Neuronal stem cell (in vitro differentiated cells): ENCODE measurements around the gene KCNT2.

Experiments used
- DNase-seq: peaks from one replicate; pipeline ENCODE4 v3.0.0-alpha.2; 2013; ENCODE audit warnings: low spot score
- H2AFZ ChIP-seq: one replicate; pipeline ENCODE4 v1.6.1; 2013; ENCODE audit warnings: mild to moderate bottlenecking, low read length, inconsistent platforms
- H2AK5ac ChIP-seq: 2 replicates; pipeline ENCODE4 v1.6.1; 2013; ENCODE audit warnings: low read depth, mild to moderate bottlenecking, inconsistent platforms, low read length, moderate library complexity, mixed read lengths
- H2BK120ac ChIP-seq: 2 replicates; pipeline ENCODE4 v1.6.1; 2013; ENCODE audit warnings: low read depth, mild to moderate bottlenecking, inconsistent platforms, low read length, moderate library complexity, mixed read lengths
- H2BK12ac ChIP-seq: one replicate; pipeline ENCODE4 v1.6.1; 2013; ENCODE audit warnings: low read length, inconsistent platforms
- H2BK15ac ChIP-seq: 2 replicates; pipeline ENCODE4 v1.6.1; 2013; ENCODE audit warnings: mild to moderate bottlenecking, low read length, inconsistent platforms, mixed read lengths
- H2BK5ac ChIP-seq: one replicate; pipeline ENCODE4 v1.6.1; 2013; ENCODE audit warnings: inconsistent platforms, mild to moderate bottlenecking, low read length, moderate library complexity
- H3K14ac ChIP-seq: one replicate; pipeline ENCODE4 v1.6.1; 2013; ENCODE audit warnings: low read length, inconsistent platforms
- H3K18ac ChIP-seq: 2 replicates; pipeline ENCODE4 v1.6.1; 2013; ENCODE audit warnings: low read length, inconsistent platforms
- H3K23ac ChIP-seq: 2 replicates; pipeline ENCODE4 v1.6.1; 2013; ENCODE audit warnings: low read depth, mild to moderate bottlenecking, mixed read lengths, low read length, inconsistent platforms; ENCODE audit not compliant: poor library complexity
- H3K27ac ChIP-seq: replicated peaks from 3 replicates; pipeline ENCODE4 v1.5.1; 2013; ENCODE audit warnings: low read length, inconsistent platforms
- H3K27me3 ChIP-seq, 3 experiments: 2 replicates each; pipeline ENCODE4 v1.6.1; 2013; ENCODE audit warnings: low read length in 3 of 3, mild to moderate bottlenecking in 2 of 3, inconsistent platforms in 1 of 3, low read depth in 1 of 3, mixed read lengths in 1 of 3, moderate library complexity in 1 of 3; ENCODE audit not compliant: control insufficient read depth in 3 of 3, insufficient read depth in 3 of 3
- H3K36me3 ChIP-seq, 2 donors: replicated peaks in 1 of 2; 2 replicates each; pipeline ENCODE4 v1.6.1; 2013; ENCODE audit warnings: low read length in 2 of 2; ENCODE audit not compliant: control insufficient read depth in 2 of 2, insufficient read depth in 2 of 2
- H3K4ac ChIP-seq: 2 replicates; pipeline ENCODE4 v1.6.1; 2013; ENCODE audit warnings: inconsistent platforms, mild to moderate bottlenecking, low read length, moderate library complexity
- H3K4me1 ChIP-seq, 2 donors: 1 replicate in 1 of 2; 2 replicates in 1 of 2; pipeline ENCODE4 v1.6.1; 2013; ENCODE audit warnings: low read length in 2 of 2, low read depth in 1 of 2; ENCODE audit not compliant: control insufficient read depth in 2 of 2, insufficient read depth in 1 of 2
- H3K4me2 ChIP-seq: one replicate; pipeline ENCODE4 v1.6.1; 2013; ENCODE audit warnings: mild to moderate bottlenecking, low read length, inconsistent platforms; ENCODE audit not compliant: insufficient read depth, poor library complexity, severe bottlenecking
- H3K4me3 ChIP-seq, 2 donors: 2 replicates each; pipeline ENCODE4 v1.5.1; 2013; ENCODE audit warnings: low read length in 2 of 2, mild to moderate bottlenecking in 2 of 2, inconsistent platforms in 1 of 2, moderate library complexity in 1 of 2
- H3K79me1 ChIP-seq: one replicate; pipeline ENCODE4 v1.6.1; 2013; ENCODE audit warnings: low read depth, mild to moderate bottlenecking, inconsistent platforms, low read length, moderate library complexity
- H3K9ac ChIP-seq: one replicate; pipeline ENCODE4 v1.6.1; 2013; ENCODE audit warnings: mild to moderate bottlenecking, low read depth, low read length, inconsistent platforms; ENCODE audit not compliant: poor library complexity
- H3K9me3 ChIP-seq, 2 donors: replicated peaks in 1 of 2; 2 replicates each; pipeline versions ENCODE3 to v1.6.1; 2013; ENCODE audit warnings: low read length in 2 of 2, mild to moderate bottlenecking in 2 of 2, inconsistent platforms in 1 of 2, low read depth in 1 of 2, mixed read lengths in 1 of 2, moderate library complexity in 1 of 2; ENCODE audit not compliant: control insufficient read depth in 2 of 2, insufficient read depth in 1 of 2
- H4K8ac ChIP-seq: one replicate; pipeline ENCODE4 v1.6.1; 2013; ENCODE audit warnings: low read depth, mild to moderate bottlenecking, inconsistent platforms, low read length, moderate library complexity
- H4K91ac ChIP-seq: one replicate; pipeline ENCODE4 v1.6.1; 2013; ENCODE audit warnings: low read length, low read depth, mild to moderate bottlenecking, inconsistent platforms; ENCODE audit not compliant: poor library complexity
- WGBS, 2 donors: extraction: QIAGEN DNeasy Blood & Tissue Kit; methylation state at CpG; one replicate each; pipeline ENCODE4 v1.1.7; 2013; ENCODE audit warnings: missing lambda C conversion rate in 2 of 2, mixed read lengths in 1 of 2; ENCODE audit not compliant: insufficient read length in 2 of 2, insufficient replicate concordance in 1 of 2; ENCODE audit errors: extremely low coverage in 2 of 2; 5-methylcytosine and 5-hydroxymethylcytosine counted together

KCNT2 gene

DNA sequence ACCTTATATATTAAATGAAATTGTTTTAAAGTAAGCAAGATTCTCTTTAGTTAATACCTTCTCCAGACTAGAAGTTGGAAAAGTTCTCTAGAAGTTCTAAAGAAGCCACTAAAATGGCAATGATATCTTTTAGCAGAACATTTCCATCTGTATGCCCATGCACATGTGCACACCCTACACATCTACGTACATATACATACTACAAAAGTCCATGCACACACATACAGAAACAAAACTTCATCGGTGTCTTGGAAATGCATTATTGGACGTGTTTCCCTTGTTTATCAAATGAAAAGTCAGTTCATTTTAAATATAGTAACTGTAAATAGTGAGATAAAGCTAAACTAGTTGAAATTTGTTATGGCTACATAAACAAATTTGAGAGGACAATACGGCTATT, 114.4 kb downstream of the KCNT2 start:
- no peak overlapping the region for H3K27ac ChIP-seq
- H2BK15ac ChIP-seq: no peak overlapping the region
- no peak overlapping the region for H2BK120ac ChIP-seq
- no peaks in the 10 kb centered on the region for H3K27me3 ChIP-seq
- no peak overlapping the region for H3K9ac ChIP-seq
- DNase-seq: no peak
- H2BK12ac ChIP-seq: no peak overlapping the region
- WGBS, 2 donors: no CpG with 5 or more reads among the region's 4 CpGs
- no peak overlapping the region for H4K91ac ChIP-seq
- no peak overlapping the region for H3K4me2 ChIP-seq
- H3K4me3 ChIP-seq: no peak overlapping the region
- H3K36me3 ChIP-seq: peaks cover 0 to 13% of the 10 kb centered on the region in 2 donors
- no peak overlapping the region for H3K18ac ChIP-seq
- H3K9me3 ChIP-seq: no peaks in the 10 kb centered on the region
- no peak overlapping the region for H3K23ac ChIP-seq
- H3K4me1 ChIP-seq: no peaks in the 10 kb centered on the region
- no peak overlapping the region for H2AFZ ChIP-seq
- no peak overlapping the region for H4K8ac ChIP-seq
- H2AK5ac ChIP-seq: no peak overlapping the region
- H3K4ac ChIP-seq: no peak overlapping the region
- no peak overlapping the region for H3K14ac ChIP-seq
- H2BK5ac ChIP-seq: no peak overlapping the region
- no peaks in the 10 kb centered on the region for H3K79me1 ChIP-seq

DNA sequence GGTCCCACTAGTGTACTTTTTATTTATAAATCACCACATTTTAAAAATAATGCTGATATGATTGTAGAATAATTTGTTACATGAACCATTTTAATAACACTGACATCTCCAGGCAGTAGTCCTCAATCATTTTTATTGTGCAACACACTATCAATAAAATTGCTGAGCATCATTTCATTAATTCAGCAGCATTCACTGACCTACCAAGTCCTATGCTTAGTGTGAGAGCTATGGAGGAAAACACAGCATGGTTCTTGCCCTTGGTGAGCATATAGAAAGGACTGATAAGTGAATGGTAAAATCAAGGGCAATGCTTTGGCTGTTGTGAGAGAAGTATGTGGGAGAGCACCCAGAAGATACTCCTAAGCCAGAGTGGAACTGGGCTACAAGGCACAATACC, 119.7 kb downstream of the KCNT2 start:
- H2BK5ac ChIP-seq: no peak overlapping the region
- no peak overlapping the region for H2BK120ac ChIP-seq
- H3K27me3 ChIP-seq: no peaks in the 10 kb centered on the region
- H3K4me1 ChIP-seq: no peaks in the 10 kb centered on the region
- no peak overlapping the region for H4K91ac ChIP-seq
- no peak overlapping the region for H3K27ac ChIP-seq
- H3K4me2 ChIP-seq: no peak overlapping the region
- no peak overlapping the region for H3K18ac ChIP-seq
- H3K4me3 ChIP-seq: no peak overlapping the region
- peaks cover 0 to 13% of the 10 kb centered on the region in 2 donors for H3K36me3 ChIP-seq
- H2BK12ac ChIP-seq: no peak overlapping the region
- no peak overlapping the region for H4K8ac ChIP-seq
- no peaks in the 10 kb centered on the region for H3K9me3 ChIP-seq
- H3K23ac ChIP-seq: no peak overlapping the region
- H2AFZ ChIP-seq: no peak overlapping the region
- no peak overlapping the region for H2BK15ac ChIP-seq
- no peak overlapping the region for H3K4ac ChIP-seq
- no peaks in the 10 kb centered on the region for H3K79me1 ChIP-seq
- DNase-seq: no peak
- no peak overlapping the region for H2AK5ac ChIP-seq
- H3K9ac ChIP-seq: no peak overlapping the region
- no peak overlapping the region for H3K14ac ChIP-seq

DNA sequence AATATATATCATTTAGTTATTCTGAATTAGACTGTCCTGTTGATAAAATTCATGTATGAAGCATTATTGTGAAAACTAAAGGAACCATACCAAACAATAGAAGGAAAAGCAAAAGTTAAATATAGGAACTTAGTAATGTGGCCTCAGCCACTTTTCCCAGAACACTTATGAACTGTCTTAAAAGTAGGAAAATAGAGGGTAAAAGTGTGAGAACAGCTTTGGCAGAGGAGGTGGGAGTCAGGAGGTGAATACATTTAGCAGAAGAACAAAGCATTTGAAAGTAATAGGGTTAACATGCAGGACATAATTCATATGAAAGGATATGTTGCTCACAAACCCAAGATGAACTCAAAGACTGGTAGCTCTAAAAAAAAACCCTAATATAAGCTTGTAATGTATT, 121.9 kb downstream of the KCNT2 start:
- no peak overlapping the region for H3K27ac ChIP-seq
- no peak overlapping the region for H3K9ac ChIP-seq
- H2AK5ac ChIP-seq: no peak overlapping the region
- H2AFZ ChIP-seq: no peak overlapping the region
- H3K4ac ChIP-seq: no peak overlapping the region
- H2BK5ac ChIP-seq: no peak overlapping the region
- no peak overlapping the region for H4K91ac ChIP-seq
- H3K23ac ChIP-seq: no peak overlapping the region
- no peak overlapping the region for H2BK15ac ChIP-seq
- no peak overlapping the region for H2BK120ac ChIP-seq
- no peak overlapping the region for H3K14ac ChIP-seq
- DNase-seq: no peak
- no peak overlapping the region for H4K8ac ChIP-seq
- no peak overlapping the region for H3K4me3 ChIP-seq
- H3K36me3 ChIP-seq: peaks cover 0 to 12% of the 10 kb centered on the region in 2 donors
- H3K27me3 ChIP-seq: no peaks in the 10 kb centered on the region
- H3K4me2 ChIP-seq: no peak overlapping the region
- no peaks in the 10 kb centered on the region for H3K79me1 ChIP-seq
- H3K18ac ChIP-seq: no peak overlapping the region
- no peaks in the 10 kb centered on the region for H3K9me3 ChIP-seq
- no peak overlapping the region for H2BK12ac ChIP-seq
- no peaks in the 10 kb centered on the region for H3K4me1 ChIP-seq

DNA sequence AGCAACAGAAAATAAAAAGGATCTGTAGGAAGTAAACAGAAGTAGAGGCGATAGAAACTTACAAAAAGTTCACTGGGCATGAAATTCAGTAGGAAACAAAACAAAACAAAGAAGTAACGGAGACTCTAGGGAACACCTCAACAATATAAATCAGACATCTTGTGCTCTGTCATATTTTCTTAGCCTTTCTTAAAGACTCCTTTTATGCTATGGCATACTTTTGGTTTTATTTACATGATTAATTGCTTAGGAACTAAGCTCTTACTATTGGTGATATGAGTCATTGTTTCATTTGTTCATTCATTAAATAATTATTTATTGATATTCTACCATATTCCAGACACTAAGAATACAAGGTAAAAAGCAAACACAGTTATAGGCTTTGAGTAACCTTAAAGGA, 126.6 kb downstream of the KCNT2 start:
- Histone ChIP-seq H4K91ac (no peak overlapping the region), H3K14ac (no peak overlapping the region), H3K4ac (no peak overlapping the region), H2BK15ac (no peak overlapping the region), H2AFZ (no peak overlapping the region), H2AK5ac (no peak overlapping the region), H3K4me1 (no peaks in the 10 kb centered on the region), H2BK12ac (no peak overlapping the region), H3K18ac (no peak overlapping the region), H2BK5ac (no peak overlapping the region), H3K23ac (no peak overlapping the region), H3K27me3 (no peaks in the 10 kb centered on the region), H3K4me2 (no peak overlapping the region), H2BK120ac (no peak overlapping the region), H3K9me3 (no peaks in the 10 kb centered on the region), H3K27ac (no peak overlapping the region), H3K79me1 (no peaks in the 10 kb centered on the region), H3K36me3 (peaks cover 0 to 15% of the 10 kb centered on the region in 2 donors), H4K8ac (no peak overlapping the region), H3K9ac (no peak overlapping the region), H3K4me3 (no peak overlapping the region)
- no CpG with 5 or more reads among the region's 2 CpGs for WGBS, 2 donors
- DNase-seq: no peak
